ENCODE data around the gene RTL10. TPM values are rescaled to one million over a fixed set of nuclear protein-coding genes. Genes with fewer than 3 reads are reported as not detected.
A peak's percentile ranks its signal among the peaks of the same experiment; 100 is the strongest.

Gene RTL10
- total and polyA plus RNA-seq, 4 donors: 7.4 to 22.7 (median 11.6) TPM

DNA sequence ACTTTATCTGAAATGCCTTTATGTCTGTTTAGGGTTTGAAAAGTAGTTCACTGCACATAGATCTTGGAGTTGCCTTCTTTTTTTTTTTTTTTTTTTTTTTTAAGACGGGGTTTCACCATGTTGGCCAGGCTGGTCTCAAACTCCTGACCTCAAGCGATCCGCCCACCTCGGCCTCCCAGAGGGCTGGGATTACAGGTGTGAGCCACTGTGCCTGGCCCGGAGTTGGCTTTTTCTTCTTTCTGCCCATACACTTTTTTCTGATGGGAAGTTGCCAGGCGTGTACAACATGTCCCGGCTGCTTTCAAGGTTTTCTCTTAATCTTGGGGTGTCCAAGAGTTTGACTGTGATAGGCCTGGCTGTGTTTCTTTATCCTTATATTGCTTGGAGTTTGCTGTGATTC, 12.9 kb upstream of the RTL10 start:
- Histone ChIP-seq H3K9ac (ENCODE audit: insufficient read depth in 1 of 2, low read length in 2 of 2) (no peak overlapping the region), H3K27ac (ENCODE audit: low read depth in 1 of 2, low read length in 1 of 2) (no peak overlapping the region), H3K27me3 (ENCODE audit: control insufficient read depth in 3 of 3, insufficient read depth in 3 of 3, low read length in 2 of 3) (no peaks in the 10 kb centered on the region), H3K4me3 (no peak overlapping the region), H3K4me1 (ENCODE audit: control insufficient read depth in 5 of 5, insufficient read depth in 5 of 5, low read length in 5 of 5) (no peaks in the 10 kb centered on the region), H3K9me3 (ENCODE audit: control insufficient read depth in 4 of 4, insufficient read depth in 3 of 4, low read length in 3 of 4) (no peaks in the 10 kb centered on the region), H3K36me3 (ENCODE audit: control insufficient read depth in 4 of 4, insufficient read depth in 4 of 4, low read length in 4 of 4) (no peaks in the 10 kb centered on the region)
- ATAC-seq (ENCODE audit: insufficient read depth, low FRiP score) (no peak), DNase-seq (peak in 1 of 3 donors; percentile 6)
- WGBS, 2 donors: 89 to 91% methylated on average over 7 of the region's 7 CpGs
- no peak for TF ChIP-seq CTCF (IDR thresholded peaks at IDR 0.05; ENCODE audit: control extremely low read depth, extremely low read depth)

- 89 to 98% methylated on average over 3 of the region's 3 CpGs for WGBS, 2 donors
- H3K36me3 ChIP-seq (ENCODE audit: control insufficient read depth in 4 of 4, insufficient read depth in 4 of 4, low read length in 4 of 4): no peaks in the 10 kb centered on the region
- no peak for TF ChIP-seq CTCF (IDR thresholded peaks at IDR 0.05; ENCODE audit: control extremely low read depth, extremely low read depth)
- H3K27ac ChIP-seq (ENCODE audit: low read depth in 1 of 2, low read length in 1 of 2): no peak overlapping the region
- H3K4me3 ChIP-seq: no peak overlapping the region
- no peaks in the 10 kb centered on the region for H3K9me3 ChIP-seq (ENCODE audit: control insufficient read depth in 4 of 4, insufficient read depth in 3 of 4, low read length in 3 of 4)
- H3K4me1 ChIP-seq (ENCODE audit: control insufficient read depth in 5 of 5, insufficient read depth in 5 of 5, low read length in 5 of 5): no peaks in the 10 kb centered on the region
- DNase-seq (no peak), ATAC-seq (ENCODE audit: insufficient read depth, low FRiP score) (no peak)
- H3K9ac ChIP-seq (ENCODE audit: insufficient read depth in 1 of 2, low read length in 2 of 2): no peak overlapping the region
- no peaks in the 10 kb centered on the region for H3K27me3 ChIP-seq (ENCODE audit: control insufficient read depth in 3 of 3, insufficient read depth in 3 of 3, low read length in 2 of 3)
Measured at GRCh38 chr22:19866665-19867009, 12.0 kb upstream of the RTL10 start.

GRCh38 chr22:19865141-19865829, 10.6 kb upstream of the RTL10 start:
- Histone ChIP-seq H3K27ac (ENCODE audit: low read depth in 1 of 2, low read length in 1 of 2) (no peak overlapping the region), H3K4me1 (ENCODE audit: control insufficient read depth in 5 of 5, insufficient read depth in 5 of 5, low read length in 5 of 5) (no peaks in the 10 kb centered on the region), H3K9ac (ENCODE audit: insufficient read depth in 1 of 2, low read length in 2 of 2) (no peak overlapping the region), H3K27me3 (ENCODE audit: control insufficient read depth in 3 of 3, insufficient read depth in 3 of 3, low read length in 2 of 3) (no peaks in the 10 kb centered on the region), H3K36me3 (ENCODE audit: control insufficient read depth in 4 of 4, insufficient read depth in 4 of 4, low read length in 4 of 4) (no peaks in the 10 kb centered on the region), H3K4me3 (no peak overlapping the region), H3K9me3 (ENCODE audit: control insufficient read depth in 4 of 4, insufficient read depth in 3 of 4, low read length in 3 of 4) (no peaks in the 10 kb centered on the region)
- 72 to 79% methylated on average over 12 of the region's 12 CpGs for WGBS, 2 donors
- ATAC-seq (ENCODE audit: insufficient read depth, low FRiP score) (peak; percentile 19), DNase-seq (no peak)
- TF ChIP-seq CTCF (IDR thresholded peaks at IDR 0.05; ENCODE audit: control extremely low read depth, extremely low read depth): no peak

All from lung (tissue), 12 donors.